ENCODE data around the gene RIT2.

GRCh38 chr18:42901161-42901560 is 214.3 kb downstream of the RIT2 start:
- no peak for TF ChIP-seq POLR2A (IDR thresholded peaks at IDR 0.05; ENCODE audit: low read depth, low read length)
- no peak for TF ChIP-seq POLR2AphosphoS5 (IDR thresholded peaks at IDR 0.05; ENCODE audit: low read depth, low read length)
- no peak for TF ChIP-seq TAF1 (IDR thresholded peaks at IDR 0.05; ENCODE audit: borderline replicate concordance, low read depth, low read length)
